Hippocampal formation (tissue), 2 donors: Measurements from ENCODE around the gene MYO15A.

Source experiments
- DNase-seq, 2 donors: peaks; one replicate each; lab custom pipeline; 2025; lab: John Stamatoyannopoulos, UW

Gene MYO15A

DNA sequence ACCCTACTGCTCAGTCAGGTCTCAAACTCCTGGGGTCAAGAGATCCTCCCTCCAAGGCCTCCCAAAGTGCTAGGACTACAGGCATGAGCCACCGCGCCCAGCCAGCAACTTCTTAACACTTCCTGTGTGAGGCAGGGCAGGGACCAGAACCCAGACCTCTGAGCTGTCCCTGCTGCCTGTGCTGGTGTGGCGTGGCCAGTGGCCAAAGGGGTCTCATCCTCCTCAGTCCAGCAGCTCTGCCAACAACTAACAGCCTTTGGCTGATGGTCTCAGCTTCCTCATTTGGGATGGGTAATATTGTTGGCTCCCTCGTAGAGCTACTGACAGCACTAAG, 115.5 kb downstream of the MYO15A start:
- no peak for DNase-seq

DNA sequence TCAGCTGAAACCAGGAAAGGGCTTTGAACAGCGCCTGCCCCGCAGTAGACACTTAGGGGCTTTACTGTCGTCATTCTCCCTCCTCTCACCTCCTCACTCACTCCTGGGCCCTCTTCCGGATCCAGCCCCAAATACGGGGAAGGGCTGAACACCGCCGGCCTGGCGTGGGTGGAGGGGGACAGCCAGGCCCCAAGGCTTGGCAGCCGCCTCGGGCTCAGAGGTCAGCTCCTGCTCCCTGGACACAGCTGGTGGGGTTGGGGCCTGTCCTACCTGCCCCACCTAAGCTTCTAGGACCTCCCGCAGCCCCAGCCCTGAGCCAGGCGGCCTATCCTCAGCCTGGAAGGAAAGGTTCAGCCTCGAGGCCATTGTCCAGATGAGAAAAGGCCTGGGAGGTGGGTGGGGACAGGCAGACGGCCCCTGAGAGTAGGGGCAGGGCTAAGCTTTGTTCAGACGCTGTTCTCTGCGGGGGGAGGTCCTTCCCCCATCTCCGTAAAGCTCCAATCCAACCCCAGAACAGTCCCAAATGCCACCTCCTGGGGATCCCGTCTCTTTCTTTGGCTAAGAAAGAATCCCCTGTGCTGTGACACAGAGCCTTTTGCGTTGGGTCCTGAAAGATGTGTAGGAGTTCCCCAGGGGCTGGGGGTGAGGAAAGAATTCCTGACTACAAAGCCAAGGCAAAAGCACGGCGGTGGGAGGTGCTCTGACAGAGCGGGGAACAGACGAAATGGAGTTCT, 116.0 kb downstream of the MYO15A start:
- no peak for DNase-seq

DNA sequence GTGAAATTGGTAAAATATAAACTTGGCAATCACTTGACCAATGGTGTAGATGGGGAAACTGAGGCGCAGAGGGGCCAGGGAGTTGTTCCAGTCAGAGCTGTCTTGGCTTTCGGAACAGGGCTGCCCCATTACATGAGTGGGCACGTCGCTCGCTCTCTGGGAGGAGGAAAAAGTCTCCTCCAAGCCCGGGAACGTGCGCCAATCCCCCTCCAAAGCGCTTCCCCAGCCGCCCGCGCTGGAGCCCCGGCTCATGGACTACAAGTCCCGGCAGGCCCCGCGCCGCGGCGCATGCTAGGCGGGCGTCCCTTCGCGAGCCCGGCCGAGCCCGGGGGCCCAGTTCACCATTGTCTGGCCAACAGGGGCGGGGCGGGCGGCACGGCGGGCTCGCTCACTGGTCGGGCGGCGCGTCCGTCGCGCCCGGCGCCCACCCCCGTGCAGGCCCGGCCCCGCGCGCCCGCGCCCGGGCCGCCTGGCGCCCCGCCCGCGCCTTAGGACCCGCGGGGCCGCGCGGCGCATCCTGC, 116.6 kb downstream of the MYO15A start, which contains the start of gene LLGL1:
TSS of gene LLGL1 (plus strand) at position 515 of the 521 bp plus-strand sequence. CDS start 48 bp downstream, outside the sequence.
- peak; percentile 93 for DNase-seq

DNA sequence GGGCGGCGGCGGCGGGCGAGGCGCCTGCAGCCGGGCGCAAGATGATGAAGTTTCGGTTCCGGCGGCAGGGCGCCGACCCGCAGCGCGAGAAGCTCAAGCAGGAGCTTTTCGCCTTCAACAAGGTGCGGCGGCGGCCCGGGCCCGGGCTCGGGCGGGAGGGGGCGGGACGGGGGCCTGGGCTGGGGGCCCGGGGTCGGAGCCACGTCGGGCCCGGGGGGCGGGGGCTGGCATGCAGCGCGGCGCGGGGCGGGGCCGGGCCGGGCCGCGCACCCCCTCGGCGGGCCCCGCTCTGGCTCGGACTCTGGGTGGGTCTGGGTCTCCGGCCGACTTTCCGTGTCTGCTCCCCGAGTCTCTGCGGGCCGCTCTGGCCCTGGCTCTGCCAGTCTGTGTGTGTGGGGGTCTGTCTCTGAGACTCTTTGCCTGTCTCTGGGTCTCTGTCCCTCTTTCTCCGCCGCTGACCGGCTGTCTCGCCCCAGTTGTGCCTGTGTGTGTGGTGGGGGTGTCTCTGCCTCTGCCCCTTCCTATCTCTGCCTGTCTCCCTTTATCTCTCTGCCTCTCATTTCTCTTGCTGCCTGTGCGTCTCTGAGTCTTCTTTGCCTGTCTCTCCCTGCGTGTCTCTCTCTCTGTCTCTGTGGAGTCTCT, 117.2 kb downstream of the MYO15A start:
- no peak for DNase-seq

DNA sequence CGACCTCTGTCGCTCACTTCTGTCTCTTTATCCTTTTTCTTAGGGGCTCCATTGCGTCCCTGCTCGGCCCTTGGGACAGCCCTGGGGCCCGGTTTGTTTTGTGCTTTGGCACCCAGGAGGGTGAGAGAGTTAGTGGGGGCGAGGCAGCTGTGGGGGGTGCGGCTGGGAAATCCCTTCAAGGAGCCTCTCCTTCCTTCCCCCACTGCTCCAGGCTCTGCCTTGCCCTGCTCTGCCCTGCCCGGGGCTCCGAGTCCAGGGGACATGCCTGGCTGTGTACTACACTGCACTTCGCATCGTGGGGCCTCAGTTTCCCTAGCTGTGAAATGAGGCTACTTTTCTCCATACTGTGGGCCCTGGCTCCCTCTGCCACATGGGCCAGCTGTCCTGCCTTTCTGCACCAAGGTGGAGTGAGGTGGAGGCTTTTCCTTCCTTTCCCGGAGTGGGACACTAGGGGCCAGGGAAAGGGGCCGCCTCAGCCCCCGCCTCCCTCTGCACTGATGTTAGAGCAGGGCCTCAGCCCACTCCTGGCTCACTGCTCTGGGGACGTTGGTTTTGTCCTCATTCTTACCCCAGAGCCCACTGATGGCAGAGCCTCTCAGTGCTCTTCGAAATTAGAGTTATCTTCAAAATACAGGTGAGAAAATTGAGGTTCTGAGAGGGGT, 117.9 kb downstream of the MYO15A start:
- DNase-seq, result no peak

DNA sequence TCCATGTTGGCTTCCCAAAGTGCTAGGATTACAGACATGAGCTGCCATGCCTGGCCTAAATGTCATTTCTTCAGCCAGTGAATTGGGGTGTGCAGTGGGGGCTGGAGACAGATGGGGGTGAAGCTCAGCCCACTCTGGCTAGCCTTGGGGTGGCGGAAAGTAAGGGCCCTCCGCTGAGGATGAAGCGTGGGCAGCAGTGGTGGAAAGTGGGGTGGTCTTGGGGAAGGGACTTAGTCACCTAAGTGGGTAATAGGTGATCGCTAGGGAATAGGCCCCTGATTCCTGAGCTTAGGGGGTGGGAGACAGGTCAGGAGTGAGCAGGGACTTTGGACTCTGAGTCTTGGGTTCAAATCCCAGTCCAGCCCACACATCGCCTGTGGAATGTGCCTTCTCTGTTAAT, 119.1 kb downstream of the MYO15A start:
- no peak for DNase-seq

DNA sequence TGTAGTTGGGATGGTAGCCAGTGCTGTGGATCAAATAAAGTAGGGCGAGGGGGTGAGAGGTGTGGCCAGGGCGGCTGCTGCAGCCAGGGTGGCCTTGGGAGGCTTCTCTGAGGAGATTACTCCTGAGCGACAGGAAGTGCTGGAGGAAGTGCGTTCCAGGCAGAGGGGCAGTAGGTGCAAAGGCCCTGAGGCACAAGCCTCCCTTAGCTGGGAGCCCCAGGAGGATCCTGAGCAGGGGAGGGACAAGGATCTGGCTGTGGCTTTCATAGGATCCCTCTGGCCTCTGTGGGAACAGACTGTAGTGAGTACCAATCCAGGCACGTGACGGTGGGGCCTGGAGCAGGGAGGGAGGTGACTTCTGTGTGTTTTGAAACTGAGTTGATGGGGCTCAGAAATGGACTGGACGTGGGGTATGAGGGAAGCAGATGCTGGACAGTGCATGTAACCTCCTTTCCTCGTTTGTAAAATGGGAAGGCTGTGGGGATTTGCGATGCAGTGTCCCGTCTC, 119.7 kb downstream of the MYO15A start:
- DNase-seq, result no peak

DNA sequence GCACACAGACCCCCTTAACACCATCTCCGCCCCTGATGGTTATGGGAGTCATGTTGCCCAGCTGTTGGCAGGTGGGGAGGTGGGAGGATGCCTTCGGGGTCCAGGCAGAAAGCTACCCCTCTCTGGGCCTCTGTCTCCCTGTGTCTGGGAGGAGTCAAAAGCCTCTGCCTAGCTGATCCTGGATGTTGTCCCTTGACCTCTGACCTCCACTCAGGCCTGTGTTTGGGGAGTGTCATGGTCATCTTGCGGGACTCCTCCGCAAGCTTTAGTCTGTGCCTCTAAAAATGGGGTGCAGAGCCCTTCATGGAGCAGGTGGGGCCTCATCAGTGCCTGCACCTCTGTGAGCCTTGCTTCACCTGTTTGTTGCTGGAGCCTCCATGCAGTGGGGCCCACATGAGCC, 120.7 kb downstream of the MYO15A start:
- no peak for DNase-seq
